HG02678 (cell line): ENCODE data around the gene TFDP2.
"Not testable (repeated sequence)": the region's sequence is repeated elsewhere in the genome, so short reads cannot be mapped to it uniquely, and the experiment has no call there.

ENCODE experiments used
- ATAC-seq: cut with Tn5 transposase; IDR thresholded peaks from one replicate; pipeline ENCODE4 v1.9.1; 2021; ENCODE audit warnings: mild to moderate bottlenecking, moderate library complexity; ENCODE audit not compliant: unreplicated experiment

TFDP2 gene

GRCh38 chr3:142077155-142077858 lies 72.0 kb downstream of the TFDP2 start:
- no peak for ATAC-seq

GRCh38 chr3:142075656-142076055 lies 73.7 kb downstream of the TFDP2 start:
- ATAC-seq, result not testable (repeated sequence)

GRCh38 chr3:142072816-142073215 lies 76.5 kb downstream of the TFDP2 start:
- no peak for ATAC-seq

- no peak for ATAC-seq
Measured at GRCh38 chr3:142065932-142066331, 83.4 kb downstream of the TFDP2 start.

GRCh38 chr3:142065344-142065743 lies 84.0 kb downstream of the TFDP2 start:
- ATAC-seq, result no peak

- ATAC-seq, result no peak
Measured at GRCh38 chr3:142064454-142064853, 84.9 kb downstream of the TFDP2 start.

- ATAC-seq, result no peak
Measured at GRCh38 chr3:142057331-142057725, 92.0 kb downstream of the TFDP2 start.

GRCh38 chr3:142056656-142057330 lies 92.6 kb downstream of the TFDP2 start:
- no peak for ATAC-seq

GRCh38 chr3:142053835-142054234 lies 95.5 kb downstream of the TFDP2 start:
- no peak for ATAC-seq

- ATAC-seq, result no peak
Measured at GRCh38 chr3:142053244-142053643, 96.1 kb downstream of the TFDP2 start.

- no peak for ATAC-seq
Measured at GRCh38 chr3:142051351-142051750, 98.0 kb downstream of the TFDP2 start.

- ATAC-seq, result no peak
Measured at GRCh38 chr3:142047021-142047369, 102.3 kb downstream of the TFDP2 start.

GRCh38 chr3:142046320-142047020 lies 102.9 kb downstream of the TFDP2 start:
- no peak for ATAC-seq

- no peak for ATAC-seq
Measured at GRCh38 chr3:142040941-142041491, 108.3 kb downstream of the TFDP2 start.

GRCh38 chr3:142035308-142035922 lies 113.9 kb downstream of the TFDP2 start:
- no peak for ATAC-seq

GRCh38 chr3:142033292-142033691 lies 116.1 kb downstream of the TFDP2 start:
- ATAC-seq, result no peak

GRCh38 chr3:142031575-142031974 lies 117.8 kb downstream of the TFDP2 start:
- ATAC-seq, result no peak

- ATAC-seq, result no peak
Measured at GRCh38 chr3:142029791-142030190, 119.6 kb downstream of the TFDP2 start.

- peak; percentile 55 for ATAC-seq
Measured at GRCh38 chr3:142029052-142029642, 120.2 kb downstream of the TFDP2 start.

GRCh38 chr3:142028243-142028777 lies 121.0 kb downstream of the TFDP2 start:
- peak; percentile 63 for ATAC-seq

GRCh38 chr3:142027735-142028134 lies 121.6 kb downstream of the TFDP2 start:
- peak; percentile 59 for ATAC-seq
